ENCODE data around the gene DPYSL4.

- TF ChIP-seq CTCF (IDR thresholded peaks at IDR 0.05) (no peak), EP300 (IDR thresholded peaks at IDR 0.05) (no peak), POLR2A (IDR thresholded peaks at IDR 0.05) (no peak), POLR2AphosphoS5 (IDR thresholded peaks at IDR 0.05) (no peak)
Measured at GRCh38 chr10:132239126-132240031, 52.6 kb downstream of the DPYSL4 start.

All from upper lobe of left lung (tissue), 4 donors.